CD8-positive, alpha-beta memory T cell (primary cell): ENCODE results near the gene PRM1. TPM values are rescaled to one million over a fixed set of nuclear protein-coding genes. Genes with fewer than 3 reads are reported as not detected.
A peak's percentile ranks its signal among the peaks of the same experiment; 100 is the strongest.

Experiments
- CTCF ChIA-PET: fragments of 350-600 bp; sonication (Branson Sonifier 250); formaldehyde crosslinking; loops from one replicate; lab custom pipeline; 2021; ENCODE audit warnings: antibody characterized with exemption; lab: Charles Lee
- POLR2A ChIA-PET: fragments of 350-600 bp; sonication (Branson Sonifier 250); formaldehyde crosslinking; loops from one replicate; lab custom pipeline; 2021; ENCODE audit warnings: antibody characterized with exemption; lab: Charles Lee
- DNase-seq, 5 donors: peaks; one replicate each; pipeline versions ENCODE4 v3.0.0 to v3.0.0-alpha.2; 2020 to 2022; ENCODE audit warnings: mixed read lengths in 1 of 5
- H3K27ac ChIP-seq: one replicate; pipeline ENCODE4 v1.7.0; 2013; ENCODE audit warnings: low read depth, mild to moderate bottlenecking, low read length, moderate library complexity
- H3K27me3 ChIP-seq: 2 replicates; pipeline ENCODE4 v1.7.0; 2013; ENCODE audit warnings: low read length, mild to moderate bottlenecking; ENCODE audit not compliant: insufficient read depth, poor library complexity, severe bottlenecking
- H3K36me3 ChIP-seq: 2 replicates; pipeline ENCODE4 v1.7.0; 2013; ENCODE audit warnings: mild to moderate bottlenecking, low read length, moderate library complexity; ENCODE audit not compliant: insufficient read depth
- H3K4me1 ChIP-seq: 2 replicates; pipeline ENCODE4 v1.7.0; 2013; ENCODE audit warnings: mild to moderate bottlenecking, low read length, moderate library complexity; ENCODE audit not compliant: insufficient read depth
- H3K4me3 ChIP-seq: 2 replicates; pipeline ENCODE4 v1.7.0; 2013; ENCODE audit warnings: mild to moderate bottlenecking, low read length
- H3K9me3 ChIP-seq: 2 replicates; pipeline ENCODE4 v1.7.0; 2013; ENCODE audit warnings: mild to moderate bottlenecking, low read length
- H3K27ac Mint-ChIP-seq, 8 donors: one replicate each; pipeline ENCODE4 v1.8.0; 2020 to 2021; ENCODE audit warnings: mixed read lengths in 8 of 8, mild to moderate bottlenecking in 6 of 8, inconsistent platforms in 3 of 8, moderate library complexity in 3 of 8
- H3K27me3 Mint-ChIP-seq, 2 donors: one replicate each; pipeline ENCODE4 v1.8.0; 2020 to 2021; ENCODE audit warnings: mixed read lengths in 2 of 2, mild to moderate bottlenecking in 1 of 2, moderate library complexity in 1 of 2
- H3K36me3 Mint-ChIP-seq, 3 donors: one replicate each; pipeline ENCODE4 v1.8.0; 2020 to 2021; ENCODE audit warnings: mixed read lengths in 3 of 3, inconsistent platforms in 1 of 3, mild to moderate bottlenecking in 1 of 3
- H3K4me1 Mint-ChIP-seq, 3 donors: one replicate each; pipeline ENCODE4 v1.8.0; 2020 to 2021; ENCODE audit warnings: mixed read lengths in 3 of 3, inconsistent platforms in 1 of 3, mild to moderate bottlenecking in 1 of 3
- H3K4me3 Mint-ChIP-seq, 7 donors: one replicate each; pipeline ENCODE4 v1.8.0; 2020 to 2021; ENCODE audit warnings: mixed read lengths in 7 of 7, mild to moderate bottlenecking in 6 of 7, moderate library complexity in 4 of 7, inconsistent platforms in 2 of 7
- H3K9me3 Mint-ChIP-seq, 5 donors: one replicate each; pipeline ENCODE4 v1.8.0; 2020 to 2022; ENCODE audit warnings: mixed read lengths in 5 of 5, mild to moderate bottlenecking in 3 of 5, moderate library complexity in 2 of 5, inconsistent platforms in 1 of 5
- polyA plus RNA-seq: library from polyadenylated mRNA; unstranded; fragments of 300-500 nt; fragmentation: Illumina TruSeq; gene quantifications from one replicate; pipeline ENCODE4 v1.2.3, GENCODE V29; 2021
- total RNA-seq, 2 experiments: library from RNA; stranded (reverse); gene quantifications; one replicate each; pipeline ENCODE4 v1.2.3, GENCODE V29; 2021

PRM1 gene
- total and polyA plus RNA-seq, 3 experiments from 2014 or later, result not detected

GRCh38 chr16:11250786-11251524 lies 30.2 kb downstream of the PRM1 start:
- Histone ChIP-seq H3K27me3 (no peaks in the 10 kb centered on the region), H3K27ac (no peak overlapping the region), H3K36me3 (no peaks in the 10 kb centered on the region), H3K4me1 (peaks cover 39% of the 10 kb centered on the region), H3K4me3 (no peak overlapping the region), H3K9me3 (no peaks in the 10 kb centered on the region)
- ChIA-PET POLR2A (no interaction called here), CTCF (interaction anchor here (0.8 to 1.8 kb wide), 3 partner anchors 14 to 25 kb away, joined by 3 to 6 read pairs (median 5); no protein-coding TSS in a partner anchor)
- DNase-seq, result no peak
- H3K27me3 Mint-ChIP-seq, result peaks cover 0 to 4% of the 10 kb centered on the region in 2 donors
- H3K4me3 Mint-ChIP-seq, result peak overlapping the region in 2 of 7 donors; percentile 62 to 66
- peak overlapping the region in 7 of 8 donors; percentile 51 to 98 (median 89) for H3K27ac Mint-ChIP-seq
- H3K36me3 Mint-ChIP-seq, result peaks cover 0 to 16% (median 6%) of the 10 kb centered on the region in 3 donors
- no peaks in the 10 kb centered on the region for H3K9me3 Mint-ChIP-seq
- peaks cover 25 to 38% (median 30%) of the 10 kb centered on the region in 3 donors for H3K4me1 Mint-ChIP-seq

GRCh38 chr16:11250091-11250785 lies 30.9 kb downstream of the PRM1 start:
- Histone ChIP-seq H3K36me3 (no peaks in the 10 kb centered on the region), H3K4me3 (no peak overlapping the region), H3K9me3 (no peaks in the 10 kb centered on the region), H3K27ac (no peak overlapping the region), H3K27me3 (no peaks in the 10 kb centered on the region), H3K4me1 (peaks cover 39% of the 10 kb centered on the region)
- CTCF ChIA-PET, result no interaction called here
- POLR2A ChIA-PET, result no interaction called here
- peaks cover 0 to 4% of the 10 kb centered on the region in 2 donors for H3K27me3 Mint-ChIP-seq
- peaks cover 0 to 16% (median 6%) of the 10 kb centered on the region in 3 donors for H3K36me3 Mint-ChIP-seq
- no peaks in the 10 kb centered on the region for H3K9me3 Mint-ChIP-seq
- peak overlapping the region in 1 of 7 donors; percentile 62 for H3K4me3 Mint-ChIP-seq
- peaks cover 30 to 42% (median 32%) of the 10 kb centered on the region in 3 donors for H3K4me1 Mint-ChIP-seq
- DNase-seq, result no peak
- H3K27ac Mint-ChIP-seq, result peak overlapping the region in 6 of 8 donors; percentile 11 to 95 (median 66)

GRCh38 chr16:11249233-11250061 lies 31.7 kb downstream of the PRM1 start:
- peaks cover 0 to 6% of the 10 kb centered on the region in 2 donors for H3K27me3 Mint-ChIP-seq
- Histone ChIP-seq H3K9me3 (no peaks in the 10 kb centered on the region), H3K4me3 (no peak overlapping the region), H3K4me1 (peaks cover 35% of the 10 kb centered on the region), H3K36me3 (no peaks in the 10 kb centered on the region), H3K27me3 (no peaks in the 10 kb centered on the region), H3K27ac (no peak overlapping the region)
- CTCF ChIA-PET, result interaction anchor here (1.2 kb wide), 1 partner anchor 285 kb away, joined by 3 read pairs; no protein-coding TSS in a partner anchor
- POLR2A ChIA-PET, result no interaction called here
- peaks cover 30 to 42% (median 35%) of the 10 kb centered on the region in 3 donors for H3K4me1 Mint-ChIP-seq
- H3K36me3 Mint-ChIP-seq, result peaks cover 0 to 13% (median 6%) of the 10 kb centered on the region in 3 donors
- no peaks in the 10 kb centered on the region for H3K9me3 Mint-ChIP-seq
- no peak for DNase-seq
- H3K4me3 Mint-ChIP-seq, result no peak overlapping the region
- peak overlapping the region in 2 of 8 donors; percentile 53 to 84 for H3K27ac Mint-ChIP-seq

- Mint-ChIP-seq H3K27me3 (peaks cover 0 to 6% of the 10 kb centered on the region in 2 donors), H3K27ac (peak overlapping the region in 1 of 8 donors; percentile 42), H3K4me1 (peaks cover 22 to 31% (median 27%) of the 10 kb centered on the region in 3 donors), H3K36me3 (peaks cover 0 to 6% (median 3%) of the 10 kb centered on the region in 3 donors), H3K9me3 (no peaks in the 10 kb centered on the region), H3K4me3 (no peak overlapping the region)
- Histone ChIP-seq H3K4me1 (peaks cover 23% of the 10 kb centered on the region), H3K27me3 (no peaks in the 10 kb centered on the region), H3K27ac (no peak overlapping the region), H3K9me3 (no peaks in the 10 kb centered on the region), H3K4me3 (no peak overlapping the region), H3K36me3 (no peaks in the 10 kb centered on the region)
- CTCF ChIA-PET, result no interaction called here
- DNase-seq, result no peak
- POLR2A ChIA-PET, result no interaction called here
Observed at GRCh38 chr16:11248133-11248532, 33.0 kb downstream of the PRM1 start.

- Histone ChIP-seq H3K9me3 (no peaks in the 10 kb centered on the region), H3K27ac (no peak overlapping the region), H3K4me1 (peaks cover 3% of the 10 kb centered on the region), H3K4me3 (no peak overlapping the region), H3K27me3 (no peaks in the 10 kb centered on the region), H3K36me3 (no peaks in the 10 kb centered on the region)
- H3K36me3 Mint-ChIP-seq, result peaks cover 0 to 4% (median 3%) of the 10 kb centered on the region in 3 donors
- DNase-seq, result no peak
- peaks cover 0 to 1% of the 10 kb centered on the region in 2 donors for H3K27me3 Mint-ChIP-seq
- H3K4me3 Mint-ChIP-seq, result no peak overlapping the region
- peak overlapping the region in 1 of 8 donors; percentile 50 for H3K27ac Mint-ChIP-seq
- POLR2A ChIA-PET, result no interaction called here
- H3K9me3 Mint-ChIP-seq, result no peaks in the 10 kb centered on the region
- peaks cover 6 to 11% (median 10%) of the 10 kb centered on the region in 3 donors for H3K4me1 Mint-ChIP-seq
- CTCF ChIA-PET, result interaction anchor here (2.2 kb wide), 1 partner anchor 9 kb away, joined by 16 read pairs; the partner anchor contains the start of gene SOCS1
Observed at GRCh38 chr16:11245988-11246387, 35.1 kb downstream of the PRM1 start.

- H3K27ac Mint-ChIP-seq, result peak overlapping the region in 1 of 8 donors; percentile 33
- H3K27me3 Mint-ChIP-seq, result peaks cover 0 to 1% of the 10 kb centered on the region in 2 donors
- H3K27ac ChIP-seq, result no peak overlapping the region
- ChIA-PET CTCF (interaction anchor here (2.2 kb wide), 1 partner anchor 10 kb away, joined by 16 read pairs; the partner anchor contains the start of gene SOCS1), POLR2A (no interaction called here)
- H3K9me3 ChIP-seq, result no peaks in the 10 kb centered on the region
- H3K27me3 ChIP-seq, result no peaks in the 10 kb centered on the region
- no peak for DNase-seq
- H3K36me3 ChIP-seq, result no peaks in the 10 kb centered on the region
- H3K9me3 Mint-ChIP-seq, result no peaks in the 10 kb centered on the region
- H3K4me1 Mint-ChIP-seq, result peaks cover 6 to 17% (median 6%) of the 10 kb centered on the region in 3 donors
- H3K4me1 ChIP-seq, result peaks cover 8% of the 10 kb centered on the region
- H3K4me3 ChIP-seq, result no peak overlapping the region
- H3K36me3 Mint-ChIP-seq, result no peaks in the 10 kb centered on the region
- peak overlapping the region in 1 of 7 donors; percentile 78 for H3K4me3 Mint-ChIP-seq
Observed at GRCh38 chr16:11245222-11245737, 35.9 kb downstream of the PRM1 start.

GRCh38 chr16:11242658-11243057 lies 38.5 kb downstream of the PRM1 start:
- no peaks in the 10 kb centered on the region for H3K27me3 ChIP-seq
- Mint-ChIP-seq H3K4me3 (no peak overlapping the region), H3K36me3 (no peaks in the 10 kb centered on the region), H3K4me1 (peaks cover 4 to 24% (median 7%) of the 10 kb centered on the region in 3 donors), H3K27ac (no peak overlapping the region), H3K9me3 (no peaks in the 10 kb centered on the region), H3K27me3 (peaks cover 0 to 1% of the 10 kb centered on the region in 2 donors)
- H3K36me3 ChIP-seq, result no peaks in the 10 kb centered on the region
- ChIA-PET POLR2A (no interaction called here), CTCF (no interaction called here)
- peaks cover 13% of the 10 kb centered on the region for H3K4me1 ChIP-seq
- H3K4me3 ChIP-seq, result no peak overlapping the region
- no peak overlapping the region for H3K27ac ChIP-seq
- no peak for DNase-seq
- H3K9me3 ChIP-seq, result no peaks in the 10 kb centered on the region
